Sigmoid colon (tissue), 4 donors: Measurements from ENCODE around the gene TBXAS1.

Experiments used
- CTCF ChIP-seq, 4 experiments: fragments of 450-650 bp in 3 of 4; fragments of 200-600 bp in 1 of 4; IDR thresholded peaks; one replicate each; pipeline ENCODE4 v1.5.1; 2016 to 2019; ENCODE audit warnings: antibody characterized with exemption in 4 of 4, mild to moderate bottlenecking in 3 of 4, moderate library complexity in 2 of 4
- EP300 ChIP-seq, 4 donors: sonication (generic); formaldehyde crosslinking; IDR thresholded peaks; one replicate each; pipeline ENCODE4 v1.6.1; 2017; ENCODE audit warnings: antibody characterized with exemption in 4 of 4

GRCh38 chr7:139959285-139959628 lies 130.2 kb downstream of the TBXAS1 start:
- no peak for TF ChIP-seq CTCF (IDR thresholded peaks at IDR 0.05)
- no peak for TF ChIP-seq EP300 (IDR thresholded peaks at IDR 0.05)
